Measurements from ENCODE around the gene SDCBP2.
"Not testable (repeated sequence)": the region's sequence is repeated elsewhere in the genome, so short reads cannot be mapped to it uniquely, and the experiment has no call there.

Gene SDCBP2

GRCh38 chr20:1362484-1362883, 33.5 kb upstream of the SDCBP2 start:
- in situ Hi-C loops (cut with MboI; ENCODE audit: low pct_unique_long_range_greater_than_20kb, low sequenced_read_pairs): no loop called here
- DNase-seq: no peak

GRCh38 chr20:1360094-1360846, 31.3 kb upstream of the SDCBP2 start:
- no peak for DNase-seq
- in situ Hi-C loops (cut with MboI; ENCODE audit: low pct_unique_long_range_greater_than_20kb, low sequenced_read_pairs): no loop called here

GRCh38 chr20:1357921-1358671, 29.2 kb upstream of the SDCBP2 start:
- no peak for DNase-seq

GRCh38 chr20:1353956-1354355, 25.0 kb upstream of the SDCBP2 start:
- in situ Hi-C loops (cut with MboI; ENCODE audit: low pct_unique_long_range_greater_than_20kb, low sequenced_read_pairs): no loop called here
- DNase-seq: no peak

More at GRCh38 chr20:1357921-1358671, 29.2 kb upstream of the SDCBP2 start:
- in situ Hi-C loops (cut with MboI; ENCODE audit: low pct_unique_long_range_greater_than_20kb, low sequenced_read_pairs): no loop called here

- in situ Hi-C loops (cut with MboI; ENCODE audit: low pct_unique_long_range_greater_than_20kb, low sequenced_read_pairs): no loop called here
- DNase-seq: no peak
These were observed 17.5 kb upstream of the SDCBP2 start for GRCh38 chr20:1346315-1346969.

GRCh38 chr20:1345756-1346093, 16.8 kb upstream of the SDCBP2 start:
- in situ Hi-C loops (cut with MboI; ENCODE audit: low pct_unique_long_range_greater_than_20kb, low sequenced_read_pairs): no loop called here
- DNase-seq: no peak

- DNase-seq: no peak
- in situ Hi-C loops (cut with MboI; ENCODE audit: low pct_unique_long_range_greater_than_20kb, low sequenced_read_pairs): no loop called here
These were observed 16.3 kb upstream of the SDCBP2 start for GRCh38 chr20:1345030-1345755.

GRCh38 chr20:1343446-1344124, 14.6 kb upstream of the SDCBP2 start:
- DNase-seq; in situ Hi-C loops (cut with MboI; ENCODE audit: low pct_unique_long_range_greater_than_20kb, low sequenced_read_pairs): not testable (repeated sequence)

- in situ Hi-C loops (cut with MboI; ENCODE audit: low pct_unique_long_range_greater_than_20kb, low sequenced_read_pairs): no loop called here
- DNase-seq: no peak
These were observed 12.8 kb upstream of the SDCBP2 start for GRCh38 chr20:1341561-1342265.

GRCh38 chr20:1338801-1339200, 9.9 kb upstream of the SDCBP2 start:
- DNase-seq: no peak
- in situ Hi-C loops (cut with MboI; ENCODE audit: low pct_unique_long_range_greater_than_20kb, low sequenced_read_pairs): no loop called here

- DNase-seq: no peak
- in situ Hi-C loops (cut with MboI; ENCODE audit: low pct_unique_long_range_greater_than_20kb, low sequenced_read_pairs): no loop called here
These were observed 9.2 kb upstream of the SDCBP2 start for GRCh38 chr20:1338096-1338495.

- DNase-seq: no peak
- in situ Hi-C loops (cut with MboI; ENCODE audit: low pct_unique_long_range_greater_than_20kb, low sequenced_read_pairs): no loop called here
These were observed 8.5 kb upstream of the SDCBP2 start for GRCh38 chr20:1337441-1337840.

GRCh38 chr20:1336699-1337367, 7.9 kb upstream of the SDCBP2 start:
- in situ Hi-C loops (cut with MboI; ENCODE audit: low pct_unique_long_range_greater_than_20kb, low sequenced_read_pairs): no loop called here
- no peak for DNase-seq

GRCh38 chr20:1335961-1336698, 7.2 kb upstream of the SDCBP2 start:
- in situ Hi-C loops (cut with MboI; ENCODE audit: low pct_unique_long_range_greater_than_20kb, low sequenced_read_pairs): no loop called here
- DNase-seq: no peak

- peak; percentile 14 for DNase-seq
- in situ Hi-C loops (cut with MboI; ENCODE audit: low pct_unique_long_range_greater_than_20kb, low sequenced_read_pairs): no loop called here
These were observed 5.8 kb upstream of the SDCBP2 start for GRCh38 chr20:1334761-1335160.

GRCh38 chr20:1334370-1334731, 5.4 kb upstream of the SDCBP2 start:
- in situ Hi-C loops (cut with MboI; ENCODE audit: low pct_unique_long_range_greater_than_20kb, low sequenced_read_pairs): no loop called here
- no peak for DNase-seq

Measured in KBM-7 (cell line).